Activated naive CD4-positive, alpha-beta T cell treated with anti-CD3 and anti-CD28 coated beads for 36 hours (primary cell): ENCODE data around the gene SOHLH1. TPM values are rescaled to one million over a fixed set of nuclear protein-coding genes. Genes with fewer than 3 reads are reported as not detected.

Source experiments
- CTCF ChIA-PET: fragments of 350-600 bp; sonication (Branson Sonifier 250); formaldehyde crosslinking; loops from one replicate; lab custom pipeline; 2021; ENCODE audit warnings: antibody characterized with exemption; lab: Charles Lee
- DNase-seq: peaks from one replicate; pipeline ENCODE4 v3.0.0-alpha.2; 2020
- H3K27ac Mint-ChIP-seq: one replicate; pipeline ENCODE4 v1.8.0; 2021; ENCODE audit warnings: mild to moderate bottlenecking, mixed read lengths
- H3K27me3 Mint-ChIP-seq: one replicate; pipeline ENCODE4 v1.8.0; 2021; ENCODE audit warnings: low read depth, mixed read lengths
- H3K36me3 Mint-ChIP-seq: one replicate; pipeline ENCODE4 v1.8.0; 2021; ENCODE audit warnings: low read depth, mixed read lengths
- H3K4me1 Mint-ChIP-seq: one replicate; pipeline ENCODE4 v1.8.0; 2021; ENCODE audit warnings: low read depth, mixed read lengths
- H3K4me3 Mint-ChIP-seq: one replicate; pipeline ENCODE4 v1.8.0; 2021; ENCODE audit warnings: mild to moderate bottlenecking, moderate library complexity, mixed read lengths
- H3K9me3 Mint-ChIP-seq: one replicate; pipeline ENCODE4 v1.8.0; 2021; ENCODE audit warnings: mixed read lengths
- intact Hi-C: fragments of 100-400 bp; cut with micrococcal nuclease; formaldehyde crosslinking; loops from one replicate; pipeline ENCODE4 v1.15.1; 2023
- total RNA-seq, 2 experiments: library from RNA; stranded (reverse); gene quantifications; one replicate each; pipeline ENCODE4 v1.2.3, GENCODE V29; 2021

SOHLH1 gene
- total RNA-seq, 2 experiments from 2014 or later: not detected

DNA sequence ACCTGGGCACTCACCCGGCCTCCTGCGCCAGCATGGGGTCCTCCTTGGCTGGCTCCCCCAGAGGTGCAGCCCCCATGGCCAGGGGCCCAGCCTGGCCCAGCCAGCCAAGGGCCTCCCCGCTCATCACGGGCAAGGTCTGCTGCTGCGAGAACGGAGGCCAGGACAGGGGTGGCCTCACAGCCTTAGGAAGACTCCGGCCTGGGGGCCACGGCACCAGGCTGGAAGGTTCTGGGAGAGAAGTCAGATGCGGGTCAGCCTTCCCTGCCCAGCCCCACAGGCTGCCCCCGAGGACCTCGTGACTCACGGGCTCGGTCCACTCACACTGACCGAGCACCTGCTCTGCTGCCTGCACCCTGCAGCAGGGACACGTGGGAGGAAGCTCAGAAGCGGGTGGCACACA is 4.2 kb downstream of the SOHLH1 start:
- CTCF ChIA-PET: no interaction called here
- Mint-ChIP-seq H3K27me3 (no peaks in the 10 kb centered on the region), H3K36me3 (no peaks in the 10 kb centered on the region), H3K27ac (no peak overlapping the region), H3K4me1 (no peaks in the 10 kb centered on the region), H3K9me3 (no peaks in the 10 kb centered on the region), H3K4me3 (no peak overlapping the region)
- intact Hi-C loops: no loop called here
- DNase-seq: no peak

DNA sequence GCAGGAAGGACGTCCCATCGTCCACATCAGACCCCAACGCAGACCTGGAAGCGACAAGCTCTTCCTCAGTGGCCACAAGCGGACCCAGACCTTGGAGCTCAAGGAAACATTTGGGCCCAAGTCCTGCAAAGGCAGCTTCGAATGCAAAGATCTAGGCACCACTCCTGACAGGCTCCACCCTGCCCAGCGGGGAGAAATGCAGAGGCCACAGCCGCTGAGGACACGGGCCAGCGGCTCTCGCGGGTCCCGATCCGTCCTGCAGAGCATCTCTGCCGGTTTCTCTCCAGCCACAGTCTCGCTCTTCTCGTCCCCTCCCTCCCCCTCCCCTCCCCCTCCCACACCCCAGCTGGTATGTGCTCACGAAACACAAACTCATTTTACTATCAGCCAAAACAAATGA is 4.9 kb downstream of the SOHLH1 start:
- Mint-ChIP-seq H3K9me3 (no peaks in the 10 kb centered on the region), H3K27ac (no peak overlapping the region), H3K4me3 (no peak overlapping the region), H3K27me3 (no peaks in the 10 kb centered on the region), H3K4me1 (no peaks in the 10 kb centered on the region), H3K36me3 (no peaks in the 10 kb centered on the region)
- CTCF ChIA-PET: no interaction called here
- no peak for DNase-seq
- intact Hi-C loops: no loop called here

DNA sequence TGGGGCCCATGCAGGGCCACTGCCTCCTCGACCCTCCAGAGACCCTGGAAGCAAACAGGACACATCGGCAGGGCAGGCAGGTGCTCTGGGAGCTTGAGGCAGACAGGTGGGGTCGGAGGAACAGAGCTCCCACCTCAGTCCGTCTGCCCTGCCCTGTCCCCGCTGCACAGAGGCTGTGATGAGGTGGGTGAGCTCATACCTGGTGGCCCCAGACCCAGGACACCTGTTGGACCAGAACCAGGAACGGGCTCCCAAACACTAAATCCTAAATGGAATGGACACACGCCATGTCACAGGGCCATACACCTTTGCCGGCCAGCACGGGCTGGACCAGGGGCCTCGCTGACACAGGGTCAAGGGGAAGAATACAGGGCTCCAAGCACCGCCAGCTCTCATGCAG is 5.5 kb downstream of the SOHLH1 start:
- no peaks in the 10 kb centered on the region for H3K4me1 Mint-ChIP-seq
- H3K4me3 Mint-ChIP-seq: no peak overlapping the region
- no peak overlapping the region for H3K27ac Mint-ChIP-seq
- no peaks in the 10 kb centered on the region for H3K36me3 Mint-ChIP-seq
- H3K27me3 Mint-ChIP-seq: no peaks in the 10 kb centered on the region
- H3K9me3 Mint-ChIP-seq: no peaks in the 10 kb centered on the region
- CTCF ChIA-PET: interaction anchor here (0.9 kb wide), 1 partner anchor 12 kb away, joined by 4 read pairs; no protein-coding TSS in a partner anchor
- intact Hi-C loops: no loop called here
- no peak for DNase-seq

DNA sequence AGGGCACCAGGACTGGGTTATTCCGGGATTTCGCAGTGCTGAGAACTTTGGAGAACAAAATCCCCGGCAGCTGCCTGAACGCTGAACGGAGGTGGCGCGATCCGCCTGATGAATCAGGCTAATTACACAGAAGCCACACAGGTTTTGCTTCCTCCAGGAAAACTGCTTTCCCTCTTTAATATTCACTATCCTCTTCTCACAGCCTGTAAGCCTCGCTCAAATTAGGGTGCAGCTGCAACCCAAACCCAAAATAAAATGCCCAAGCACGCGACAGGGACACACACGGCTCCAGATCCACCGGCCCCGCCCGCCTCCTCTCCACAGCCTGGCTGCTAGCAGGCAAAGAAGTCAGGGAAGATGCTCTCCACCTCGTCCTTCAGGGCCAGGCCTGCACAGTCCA is 6.0 kb downstream of the SOHLH1 start:
- Mint-ChIP-seq H3K9me3 (no peaks in the 10 kb centered on the region), H3K4me3 (no peak overlapping the region), H3K27ac (no peak overlapping the region), H3K4me1 (no peaks in the 10 kb centered on the region), H3K27me3 (no peaks in the 10 kb centered on the region), H3K36me3 (no peaks in the 10 kb centered on the region)
- intact Hi-C loops: no loop called here
- CTCF ChIA-PET: interaction anchor here (0.9 kb wide), 1 partner anchor 12 kb away, joined by 4 read pairs; no protein-coding TSS in a partner anchor
- DNase-seq: no peak

DNA sequence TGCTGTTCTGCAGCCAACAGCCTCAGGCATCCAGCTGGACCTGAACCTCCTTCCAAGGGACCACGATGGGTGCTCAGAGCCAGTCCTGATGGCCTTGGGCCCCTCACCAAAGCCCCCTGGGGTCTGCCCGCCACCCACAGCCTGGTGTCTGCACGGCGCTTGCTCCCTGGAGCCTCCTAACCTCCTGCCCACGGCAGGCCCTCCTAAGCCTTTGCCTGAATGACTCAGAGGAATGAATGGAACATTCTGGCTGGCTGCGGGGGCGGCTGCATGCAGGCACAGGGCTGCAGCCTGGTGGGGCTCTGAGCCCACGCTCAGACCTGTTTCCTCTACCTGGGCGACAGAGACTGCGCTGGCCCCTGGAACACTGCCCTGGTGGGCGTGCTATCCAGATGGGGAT is 6.9 kb downstream of the SOHLH1 start:
- Mint-ChIP-seq H3K27ac (no peak overlapping the region), H3K27me3 (no peaks in the 10 kb centered on the region), H3K9me3 (no peaks in the 10 kb centered on the region), H3K4me1 (no peaks in the 10 kb centered on the region), H3K36me3 (no peaks in the 10 kb centered on the region), H3K4me3 (no peak overlapping the region)
- DNase-seq: no peak
- CTCF ChIA-PET: interaction anchor here (0.6 kb wide), 1 partner anchor 636 kb away, joined by 3 read pairs; no protein-coding TSS in a partner anchor
- intact Hi-C loops: no loop called here

DNA sequence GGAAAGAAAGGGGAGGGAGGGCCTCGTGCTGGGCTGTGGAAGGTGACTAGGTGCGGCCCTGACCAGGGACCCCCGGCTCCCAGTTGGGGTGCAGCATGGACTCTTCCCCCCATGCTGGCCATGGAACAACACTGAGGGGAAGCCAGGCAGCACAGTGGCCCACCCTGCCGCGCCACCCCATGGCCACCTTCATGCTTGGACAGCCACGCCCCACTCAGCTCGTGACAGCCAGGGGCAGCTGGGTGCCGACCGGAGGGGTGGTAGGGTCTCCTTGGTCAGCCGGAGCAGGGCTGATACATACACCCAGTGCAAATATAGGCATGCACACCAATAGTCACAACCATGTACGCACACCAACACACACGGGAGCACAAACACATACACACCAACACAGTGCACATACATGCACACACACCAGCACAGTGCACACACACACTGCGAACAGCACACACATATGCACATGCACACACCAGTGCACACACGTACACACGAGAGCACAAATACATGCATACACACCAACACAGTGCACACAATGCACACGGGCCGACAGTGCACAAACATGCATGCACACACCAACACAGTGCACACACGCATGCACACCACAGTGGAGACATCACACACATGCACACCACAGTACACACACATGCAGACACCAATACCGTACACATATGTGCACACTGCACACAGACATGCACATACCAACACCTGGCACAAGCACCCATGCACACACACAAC is 8.3 kb downstream of the SOHLH1 start:
- H3K9me3 Mint-ChIP-seq: no peaks in the 10 kb centered on the region
- CTCF ChIA-PET: no interaction called here
- no peaks in the 10 kb centered on the region for H3K27me3 Mint-ChIP-seq
- DNase-seq: no peak
- H3K4me1 Mint-ChIP-seq: no peaks in the 10 kb centered on the region
- H3K27ac Mint-ChIP-seq: no peak overlapping the region
- no peaks in the 10 kb centered on the region for H3K36me3 Mint-ChIP-seq
- intact Hi-C loops: no loop called here
- no peak overlapping the region for H3K4me3 Mint-ChIP-seq

DNA sequence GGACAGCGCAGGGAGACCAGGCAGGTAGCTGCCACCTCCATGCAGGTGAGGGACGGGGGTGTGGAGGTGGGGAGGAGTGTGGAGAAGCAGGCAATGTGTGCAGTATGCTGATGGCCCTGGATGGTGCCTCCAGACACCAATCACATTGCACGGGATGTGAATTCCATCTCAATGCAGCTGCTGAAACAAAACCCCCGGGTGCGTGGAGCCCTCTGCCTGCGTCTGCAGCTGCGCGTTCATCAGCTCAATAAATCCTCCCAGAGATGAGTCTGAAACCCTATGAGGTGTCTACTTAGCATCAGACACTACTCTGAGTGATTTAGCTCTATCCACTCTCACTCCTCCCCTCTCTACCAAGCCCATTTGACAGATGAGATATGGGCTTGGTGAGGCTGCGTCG is 10.3 kb downstream of the SOHLH1 start:
- Mint-ChIP-seq H3K4me1 (no peaks in the 10 kb centered on the region), H3K27me3 (no peaks in the 10 kb centered on the region), H3K4me3 (no peak overlapping the region), H3K27ac (no peak overlapping the region), H3K9me3 (no peaks in the 10 kb centered on the region), H3K36me3 (no peaks in the 10 kb centered on the region)
- intact Hi-C loops: no loop called here
- no peak for DNase-seq
- CTCF ChIA-PET: no interaction called here

DNA sequence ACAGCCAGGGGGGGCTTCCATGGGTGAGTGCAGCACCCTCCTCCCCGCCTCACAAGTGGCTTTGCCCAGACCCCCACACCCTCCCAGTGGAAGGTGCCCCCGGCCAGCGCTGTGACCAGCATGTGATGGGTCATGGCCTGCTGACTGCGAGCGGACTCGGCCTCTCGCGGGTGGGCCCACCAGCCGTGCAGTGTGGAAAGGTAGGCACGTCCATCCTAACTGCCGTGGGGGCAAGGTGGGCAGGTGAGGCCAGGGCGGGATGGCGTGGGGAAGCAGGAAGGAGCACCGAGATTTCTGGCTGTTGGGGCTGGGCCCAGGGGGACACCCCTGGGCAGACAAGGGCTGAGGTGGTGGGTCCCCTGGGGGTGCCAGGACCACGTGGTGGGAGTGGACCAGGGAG is 12.1 kb downstream of the SOHLH1 start:
- Mint-ChIP-seq H3K27ac (no peak overlapping the region), H3K9me3 (no peaks in the 10 kb centered on the region), H3K4me3 (no peak overlapping the region), H3K36me3 (no peaks in the 10 kb centered on the region), H3K4me1 (no peaks in the 10 kb centered on the region), H3K27me3 (no peaks in the 10 kb centered on the region)
- intact Hi-C loops: no loop called here
- DNase-seq: no peak
- CTCF ChIA-PET: no interaction called here

DNA sequence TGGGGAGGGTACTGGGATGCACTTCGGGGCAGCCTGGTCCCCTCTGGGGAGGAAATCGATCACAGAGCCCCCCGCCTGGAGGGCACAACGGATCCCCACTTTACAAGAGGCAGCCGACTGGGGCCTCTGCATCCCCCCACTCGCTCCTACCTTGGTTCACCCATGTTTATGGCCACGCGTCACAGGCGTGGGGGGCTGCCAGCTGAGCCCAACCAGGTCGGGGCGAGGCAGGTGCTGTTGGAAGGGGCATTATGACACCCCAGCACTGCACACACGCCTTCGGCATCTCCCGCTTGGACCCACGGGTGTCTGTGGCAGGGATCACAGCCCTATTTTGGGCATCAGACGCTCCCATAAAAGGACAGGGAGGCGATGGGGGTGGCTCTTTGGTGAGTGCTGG is 14.6 kb downstream of the SOHLH1 start:
- Mint-ChIP-seq H3K36me3 (no peaks in the 10 kb centered on the region), H3K4me3 (no peak overlapping the region), H3K27me3 (no peaks in the 10 kb centered on the region), H3K4me1 (no peaks in the 10 kb centered on the region), H3K9me3 (no peaks in the 10 kb centered on the region), H3K27ac (no peak overlapping the region)
- no peak for DNase-seq
- intact Hi-C loops: no loop called here
- CTCF ChIA-PET: no interaction called here

DNA sequence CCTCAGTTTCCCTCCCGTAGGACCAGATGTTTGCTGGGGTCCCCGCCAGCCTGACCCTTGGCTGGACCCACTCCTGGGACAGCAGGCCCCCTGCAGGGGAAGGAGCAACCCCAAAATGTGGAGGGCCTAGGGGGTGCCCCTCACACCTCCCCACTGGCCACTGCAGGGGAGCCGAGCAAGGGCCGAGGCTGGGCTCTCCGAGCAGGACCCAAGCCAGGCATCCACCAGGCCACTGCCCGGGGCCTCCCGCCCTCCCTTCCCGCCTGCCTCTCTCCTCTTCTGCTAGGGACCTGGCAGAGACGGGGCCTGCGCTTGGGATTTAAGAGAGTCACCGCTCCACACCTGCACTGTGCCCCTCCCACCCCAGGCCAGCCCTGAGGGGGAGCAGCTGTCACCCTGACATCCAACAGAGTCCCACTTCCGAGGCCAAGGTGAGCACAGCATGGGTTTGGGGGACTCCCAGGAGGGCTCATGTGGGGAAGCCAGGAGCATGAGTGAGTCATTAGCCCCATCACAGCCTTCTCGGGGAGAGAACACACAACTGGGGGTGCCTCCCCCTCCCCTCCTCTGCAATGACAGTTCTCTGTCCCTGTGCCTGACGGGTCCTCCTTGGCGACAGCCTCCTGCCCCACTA is 15.8 kb downstream of the SOHLH1 start:
- intact Hi-C loops: no loop called here
- DNase-seq: no peak

DNA sequence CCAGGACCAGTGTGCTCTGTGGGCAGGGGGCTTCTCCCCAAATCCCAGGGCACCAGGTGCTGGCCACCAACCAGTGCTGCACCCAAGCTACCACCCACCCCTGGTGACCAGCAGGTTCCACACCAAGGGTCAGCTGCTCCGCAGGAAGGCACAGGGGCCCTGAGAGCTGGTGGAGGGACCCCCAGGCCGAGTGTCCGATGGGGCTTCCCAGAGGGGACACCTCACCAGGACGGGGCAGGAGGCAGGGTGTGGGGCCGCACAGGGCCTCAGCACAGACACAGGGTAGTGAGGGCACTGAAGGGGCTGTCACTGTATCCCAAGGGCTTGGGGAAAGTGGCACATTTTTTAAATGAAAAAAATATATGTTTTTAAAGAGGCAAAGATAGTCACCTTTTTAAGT is 18.1 kb downstream of the SOHLH1 start:
- intact Hi-C loops: no loop called here
- no peak overlapping the region for H3K27ac Mint-ChIP-seq
- H3K9me3 Mint-ChIP-seq: no peaks in the 10 kb centered on the region
- H3K4me3 Mint-ChIP-seq: no peak overlapping the region
- CTCF ChIA-PET: no interaction called here
- no peaks in the 10 kb centered on the region for H3K4me1 Mint-ChIP-seq
- H3K27me3 Mint-ChIP-seq: no peaks in the 10 kb centered on the region
- no peak for DNase-seq
- no peaks in the 10 kb centered on the region for H3K36me3 Mint-ChIP-seq

More for the DNA sequence above, 15.8 kb downstream of the SOHLH1 start:
- Mint-ChIP-seq H3K4me1 (no peaks in the 10 kb centered on the region), H3K27ac (no peak overlapping the region), H3K9me3 (no peaks in the 10 kb centered on the region), H3K27me3 (no peaks in the 10 kb centered on the region), H3K36me3 (no peaks in the 10 kb centered on the region), H3K4me3 (no peak overlapping the region)
- CTCF ChIA-PET: no interaction called here

DNA sequence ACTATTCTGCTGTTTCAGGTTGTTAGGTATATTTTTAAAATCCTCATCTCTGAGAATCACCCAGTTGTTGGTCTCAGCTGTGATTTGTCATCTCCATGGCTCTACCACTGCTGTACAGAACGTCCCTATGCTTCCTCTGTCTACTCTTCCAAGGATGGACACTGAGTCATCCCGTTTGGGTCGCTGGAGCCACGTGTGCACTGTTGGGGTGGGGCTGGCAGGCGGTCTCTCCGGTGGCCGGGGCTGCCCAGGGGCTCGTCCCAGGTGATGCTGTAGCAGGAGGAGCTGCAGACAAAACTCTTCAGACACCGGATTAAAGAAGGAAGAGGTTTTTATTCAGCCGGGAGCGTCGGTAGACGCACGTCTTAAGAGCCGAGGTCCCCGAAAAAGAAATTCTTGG is 19.2 kb downstream of the SOHLH1 start:
- intact Hi-C loops: no loop called here
- CTCF ChIA-PET: no interaction called here
- H3K36me3 Mint-ChIP-seq: no peaks in the 10 kb centered on the region
- H3K4me3 Mint-ChIP-seq: no peak overlapping the region
- no peak overlapping the region for H3K27ac Mint-ChIP-seq
- no peaks in the 10 kb centered on the region for H3K27me3 Mint-ChIP-seq
- no peaks in the 10 kb centered on the region for H3K4me1 Mint-ChIP-seq
- DNase-seq: no peak
- no peaks in the 10 kb centered on the region for H3K9me3 Mint-ChIP-seq
